ENCODE results near the gene CHID1.

DNA sequence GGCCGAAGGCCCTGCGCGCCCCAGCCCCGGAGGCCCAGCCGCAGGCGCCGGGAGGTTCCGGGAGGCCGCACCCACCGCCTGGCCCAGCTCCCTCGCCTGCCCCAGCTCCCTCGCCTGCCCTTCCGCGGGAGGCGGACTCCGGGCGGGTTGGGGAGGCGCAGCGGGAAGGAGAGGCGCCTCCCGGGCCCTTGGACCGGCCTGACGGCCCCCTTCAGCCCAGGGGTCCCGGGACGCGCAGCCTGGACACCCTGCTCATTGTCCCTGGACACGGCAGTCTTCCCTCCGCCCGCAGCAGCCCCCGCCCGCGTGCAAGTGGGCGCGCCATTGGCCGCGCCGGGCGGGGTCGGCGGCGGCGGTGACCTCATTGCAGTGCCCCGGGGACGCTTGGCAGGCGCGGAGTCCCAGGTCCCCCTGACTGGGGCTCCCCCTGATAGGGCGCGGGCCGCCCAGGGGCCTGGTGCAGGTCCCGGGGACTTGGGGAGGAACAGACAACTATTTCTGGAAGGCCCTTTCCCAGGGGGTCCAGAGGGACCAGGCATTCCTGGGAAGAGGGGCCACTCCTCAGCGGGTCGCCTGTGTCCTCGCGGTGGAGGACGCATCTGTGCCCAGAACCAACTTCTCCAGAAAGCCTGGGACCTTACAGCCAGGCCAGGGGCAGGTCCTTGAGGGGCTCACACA, 77.4 kb downstream of the CHID1 start:
- TF ChIP-seq EZH2 (IDR thresholded peaks at IDR 0.05; ENCODE audit: insufficient read depth, poor library complexity, severe bottlenecking): no peak
- no peak for TF ChIP-seq EZH2phosphoT487 (IDR thresholded peaks at IDR 0.05; ENCODE audit: insufficient read depth, low read depth)
